ENCODE results near the gene DLGAP1.

DLGAP1 gene

DNA sequence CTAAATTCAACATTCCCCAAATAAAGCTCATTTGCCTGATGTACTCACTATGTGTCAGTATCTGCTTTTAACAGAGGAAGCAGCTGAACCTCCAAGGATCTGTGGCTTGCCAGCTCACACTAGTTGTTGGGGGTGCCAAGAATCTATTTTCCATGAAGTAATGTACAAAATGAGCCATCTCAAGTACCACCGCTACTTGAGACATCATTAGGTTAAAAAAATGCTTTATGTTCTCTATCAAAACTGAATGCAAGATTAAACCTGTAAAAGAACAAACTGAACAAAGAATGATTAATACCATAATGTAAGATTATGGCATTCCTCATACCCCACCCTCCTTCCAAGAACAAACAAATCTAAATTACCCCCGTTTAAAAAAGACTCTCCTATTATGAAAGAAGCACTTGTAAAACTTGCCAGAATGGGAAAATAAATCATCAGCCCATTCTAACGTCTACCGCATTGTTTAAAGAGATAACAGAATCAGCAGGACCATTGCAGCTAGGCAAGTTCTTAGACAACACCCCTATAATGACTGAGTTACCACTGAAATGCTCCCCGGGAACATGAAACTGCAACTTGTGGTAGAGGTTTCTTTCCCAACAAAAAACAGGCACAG lies 471.6 kb downstream of the DLGAP1 start:
- no peak for DNase-seq

DNA sequence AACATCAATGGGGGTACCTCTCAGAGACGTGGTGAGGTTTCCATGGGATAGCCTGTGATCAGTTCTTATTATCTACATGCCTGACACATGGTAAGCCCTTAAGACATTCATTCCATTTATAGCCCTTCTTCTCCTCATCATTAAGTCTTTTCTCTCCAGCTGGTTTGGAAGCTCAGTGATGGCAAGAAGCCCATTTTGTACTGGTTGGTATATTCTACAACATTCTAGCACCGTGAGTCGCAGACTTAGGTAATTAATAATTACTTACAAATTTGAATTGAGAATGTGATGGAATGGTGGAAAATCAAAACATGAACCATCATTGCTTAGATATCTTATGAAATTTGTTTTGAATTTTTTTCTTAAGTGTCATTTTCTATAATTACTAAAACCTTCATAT lies 472.6 kb downstream of the DLGAP1 start:
- no peak for DNase-seq

DNA sequence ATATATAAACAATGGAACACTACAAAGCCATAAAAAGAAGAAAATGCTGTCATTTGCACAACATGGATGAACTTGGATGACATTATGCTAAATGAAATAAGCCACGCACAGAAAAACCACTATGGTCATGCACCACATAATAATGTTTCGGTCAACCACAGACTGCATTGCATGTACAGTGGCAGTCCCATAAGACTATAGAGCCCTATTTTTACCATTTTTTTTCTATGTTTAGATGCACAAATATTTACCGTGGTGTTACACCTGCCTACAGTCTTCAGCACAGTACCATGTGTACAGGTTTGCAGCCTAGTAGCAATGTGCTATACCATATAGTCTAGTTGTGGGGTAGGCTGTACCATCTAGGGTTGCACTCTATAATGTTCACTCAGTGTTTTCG lies 476.1 kb downstream of the DLGAP1 start:
- DNase-seq = no peak

DNA sequence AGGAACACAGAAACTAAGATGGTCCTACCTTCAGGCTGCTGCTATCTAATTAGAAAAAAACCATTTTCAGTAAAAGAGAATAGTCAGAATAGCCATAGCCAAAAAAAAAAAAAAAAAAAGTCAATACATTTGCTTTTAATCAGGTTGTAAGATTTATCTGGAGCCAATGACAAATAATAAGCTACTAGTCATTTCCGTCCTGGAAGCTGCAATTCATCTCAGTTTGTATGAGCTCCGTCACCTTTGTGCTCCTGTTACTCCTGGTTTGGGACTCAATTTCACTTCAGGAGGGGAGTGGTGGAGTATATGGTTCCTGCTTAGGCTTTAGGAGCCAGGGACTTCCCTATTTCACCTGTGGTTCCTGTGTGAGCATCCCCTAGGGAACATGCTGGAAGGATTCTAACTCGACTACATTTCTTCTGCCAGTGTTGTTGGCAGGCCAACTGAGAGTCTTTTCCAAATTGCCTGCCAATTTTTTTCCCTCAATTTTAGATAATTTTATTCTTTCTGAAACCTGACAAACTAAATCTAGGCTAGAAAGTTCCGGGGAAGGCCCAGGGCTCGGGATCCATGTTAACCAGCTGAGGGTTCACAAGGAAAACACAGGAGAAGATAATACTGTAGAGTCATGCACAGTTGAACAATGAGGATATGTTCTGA lies 481.8 kb downstream of the DLGAP1 start:
- no peak for DNase-seq

DNA sequence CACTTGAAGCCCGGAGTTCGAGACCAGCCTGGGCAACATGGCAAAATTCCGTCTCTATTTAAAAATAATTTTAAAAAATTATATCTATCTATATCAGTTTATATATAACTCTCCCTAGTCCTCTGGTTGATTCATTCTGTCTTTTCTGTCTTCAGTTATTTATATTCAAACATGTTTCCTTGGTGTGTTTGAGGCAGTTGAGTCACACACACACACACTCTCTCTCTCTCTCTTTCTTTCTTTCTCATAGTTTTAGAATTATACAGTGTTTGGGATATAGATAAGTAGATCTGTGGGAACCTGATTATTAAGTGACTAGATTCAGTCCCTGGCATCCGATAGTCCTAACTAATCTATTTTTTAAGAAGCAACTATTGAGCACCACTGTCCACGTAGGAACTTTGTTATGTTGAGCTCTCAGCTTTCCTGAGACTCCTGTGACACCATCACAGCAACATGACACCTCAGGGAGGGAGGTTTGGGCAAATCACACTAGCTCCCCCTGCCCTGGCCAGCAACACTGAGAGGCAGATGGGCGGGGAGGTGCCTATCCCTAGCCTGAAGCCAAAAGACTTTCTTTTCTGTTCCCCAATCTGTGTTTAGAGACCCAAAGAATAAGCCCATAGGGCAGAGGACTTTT lies 482.7 kb downstream of the DLGAP1 start:
- peak; percentile 18 for DNase-seq

DNA sequence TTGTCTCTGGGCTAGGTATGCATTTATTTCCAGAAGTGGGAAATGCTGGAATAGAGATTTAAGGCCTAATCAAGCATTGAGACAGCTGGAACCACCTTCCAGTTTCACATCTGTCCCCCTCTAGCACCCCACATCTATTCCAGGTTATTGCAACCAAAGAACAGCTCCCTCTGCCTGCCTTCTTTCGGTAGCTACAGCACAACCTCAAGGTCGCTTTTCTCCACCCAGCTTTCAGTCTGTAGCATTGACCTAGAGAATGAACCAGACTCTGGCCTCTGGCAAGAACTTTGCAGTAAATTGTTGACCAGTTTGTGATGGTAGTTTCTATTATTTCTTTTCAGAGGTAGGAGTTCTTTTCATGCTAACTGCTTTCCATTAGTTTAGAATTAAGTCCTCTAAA lies 484.2 kb downstream of the DLGAP1 start:
- DNase-seq = no peak

DNA sequence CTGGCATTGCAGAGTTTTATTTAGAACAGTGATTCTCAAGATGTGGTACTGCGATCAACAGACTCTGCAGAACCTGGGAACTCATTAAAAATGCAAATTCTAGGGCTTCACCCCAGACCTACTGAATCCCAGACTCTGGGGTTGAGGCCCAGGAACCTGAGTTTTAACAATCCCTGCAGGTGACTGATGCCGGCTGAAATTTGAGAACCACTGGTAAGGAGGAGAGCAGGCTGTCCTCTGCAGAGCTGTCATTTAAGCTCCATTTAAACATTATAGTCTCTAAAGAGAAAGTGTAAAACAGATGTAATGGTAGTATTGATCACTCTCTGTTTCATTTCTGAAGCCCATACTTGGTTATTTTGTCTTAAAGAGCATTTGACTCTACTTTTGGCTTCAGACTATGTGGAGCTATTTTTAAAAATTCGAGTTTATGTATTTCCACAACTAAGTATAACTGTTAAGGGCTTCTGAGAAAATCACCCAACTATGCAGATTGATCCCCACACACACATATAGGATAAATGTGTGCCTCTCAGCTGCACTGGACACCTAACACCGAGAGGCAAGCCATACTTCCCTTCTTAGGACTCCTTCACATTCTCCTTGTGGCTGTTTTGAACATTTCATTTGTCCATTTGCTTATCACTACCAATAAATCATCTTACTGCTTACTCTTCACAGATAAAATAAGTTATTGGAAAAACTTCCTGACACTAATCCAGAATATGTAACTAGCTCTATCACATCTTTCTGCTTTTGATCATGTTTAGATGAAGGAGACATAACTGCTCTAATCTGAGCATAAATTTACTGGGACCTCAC lies 487.5 kb downstream of the DLGAP1 start:
- no peak for DNase-seq

DNA sequence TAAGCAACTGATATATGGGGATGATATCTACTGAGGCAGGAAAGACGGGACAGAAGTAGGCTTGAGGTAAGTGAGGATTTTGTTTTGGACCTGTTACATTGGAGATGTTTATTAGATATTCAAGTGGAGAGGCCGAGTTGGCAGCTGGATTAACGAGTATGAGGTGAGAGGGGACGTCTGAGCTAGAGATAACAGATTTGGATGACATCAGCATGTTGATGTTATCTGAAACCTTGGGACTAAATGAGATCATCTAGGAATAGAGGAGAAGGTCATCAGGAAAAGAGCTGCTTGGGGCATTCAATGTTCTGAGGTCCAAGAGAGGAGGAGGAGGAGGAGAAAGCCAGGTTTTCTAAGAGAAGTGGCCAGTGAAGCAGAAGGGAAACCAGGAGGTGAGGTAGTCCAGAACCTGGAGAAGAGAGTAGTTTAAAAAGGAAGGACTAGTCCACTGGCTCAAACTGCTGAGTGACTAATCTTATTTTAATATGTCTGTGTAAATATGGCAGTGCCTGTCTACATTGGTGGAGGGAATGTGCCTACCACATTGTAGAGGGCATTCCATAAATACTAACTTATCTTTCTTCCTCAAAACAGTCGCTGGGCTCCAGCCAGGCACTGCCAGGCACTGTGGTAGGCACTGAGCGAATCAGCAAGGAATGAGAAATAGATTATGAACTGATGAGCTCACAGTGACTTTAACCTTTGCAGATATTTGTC lies 488.3 kb downstream of the DLGAP1 start:
- no peak for DNase-seq

DNA sequence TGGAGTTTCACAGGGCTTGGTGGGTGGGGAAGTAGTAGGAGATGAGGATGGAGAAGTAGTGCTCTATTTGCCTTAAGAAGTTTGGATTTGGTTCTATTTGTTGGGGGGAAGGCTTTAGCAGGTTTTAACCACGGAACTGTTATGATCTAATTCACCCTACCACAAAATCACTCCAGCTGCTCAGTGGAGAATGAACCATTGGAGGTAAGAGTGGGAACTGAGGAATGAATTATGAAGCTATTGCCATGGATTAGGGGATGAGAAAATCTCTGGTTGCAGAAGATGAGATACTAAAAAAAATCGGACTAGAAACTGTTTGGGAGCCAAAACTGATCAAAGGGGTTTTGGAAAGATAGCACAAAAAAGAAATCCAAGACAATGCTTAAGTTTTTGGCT lies 488.9 kb downstream of the DLGAP1 start:
- DNase-seq = no peak

DNA sequence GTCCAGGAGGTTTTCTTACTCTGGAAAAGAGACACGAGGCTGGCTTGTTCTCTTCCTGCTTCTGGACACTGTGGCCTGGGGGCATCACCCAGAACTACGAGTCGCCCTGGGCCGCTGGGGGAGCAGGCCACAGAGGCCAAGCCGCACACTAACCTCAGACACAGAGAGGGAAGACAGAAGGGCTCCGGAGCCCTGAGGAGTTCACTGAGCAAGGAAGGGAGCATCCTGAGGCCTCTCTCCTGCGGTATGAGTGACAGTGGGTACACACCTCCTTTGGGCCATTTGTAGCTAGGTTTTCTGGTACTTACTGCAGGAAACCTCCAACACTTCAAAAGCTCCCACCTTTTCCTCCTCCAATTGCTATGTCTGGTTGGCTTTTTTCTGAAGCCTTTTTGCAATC lies 494.1 kb downstream of the DLGAP1 start:
- DNase-seq = no peak

DNA sequence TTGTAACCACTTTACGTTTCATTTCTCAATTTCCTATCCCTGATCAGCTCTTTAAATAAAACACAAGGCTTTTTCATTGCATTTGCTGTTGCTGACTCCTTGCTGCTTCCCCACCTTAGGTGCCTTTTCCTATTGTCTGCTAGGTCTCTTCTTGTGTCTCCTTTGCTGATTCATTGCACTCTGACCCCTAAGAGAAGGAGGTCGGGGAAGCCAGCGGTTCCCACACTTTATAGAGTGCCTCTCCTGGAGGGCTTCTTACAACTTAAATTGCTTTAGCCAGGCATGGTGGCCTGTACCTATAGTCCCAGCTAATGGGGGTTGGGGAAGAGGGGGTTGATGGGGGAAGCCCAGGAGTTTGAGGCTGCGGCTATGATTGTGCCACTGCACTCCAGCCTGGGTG lies 495.0 kb downstream of the DLGAP1 start:
- DNase-seq = no peak

DNA sequence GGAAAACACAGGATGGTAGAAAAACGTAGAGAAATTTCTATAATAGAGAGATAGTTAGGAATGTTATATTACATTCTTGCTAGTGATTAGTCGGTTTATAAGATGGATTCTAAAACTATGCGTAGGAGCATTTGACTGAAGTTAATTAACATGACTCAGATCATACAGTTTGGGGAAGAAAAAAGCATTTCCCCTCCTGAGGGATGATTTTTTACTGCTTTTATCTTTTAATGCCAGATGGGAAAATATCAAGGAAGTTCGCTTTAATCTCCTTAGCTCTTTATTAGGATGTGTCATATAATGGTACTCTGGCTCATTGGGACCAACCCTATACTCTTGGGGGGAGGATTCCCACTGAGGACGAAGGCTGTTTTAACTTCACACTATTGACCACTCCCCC lies 503.1 kb downstream of the DLGAP1 start:
- DNase-seq = no peak

DNA sequence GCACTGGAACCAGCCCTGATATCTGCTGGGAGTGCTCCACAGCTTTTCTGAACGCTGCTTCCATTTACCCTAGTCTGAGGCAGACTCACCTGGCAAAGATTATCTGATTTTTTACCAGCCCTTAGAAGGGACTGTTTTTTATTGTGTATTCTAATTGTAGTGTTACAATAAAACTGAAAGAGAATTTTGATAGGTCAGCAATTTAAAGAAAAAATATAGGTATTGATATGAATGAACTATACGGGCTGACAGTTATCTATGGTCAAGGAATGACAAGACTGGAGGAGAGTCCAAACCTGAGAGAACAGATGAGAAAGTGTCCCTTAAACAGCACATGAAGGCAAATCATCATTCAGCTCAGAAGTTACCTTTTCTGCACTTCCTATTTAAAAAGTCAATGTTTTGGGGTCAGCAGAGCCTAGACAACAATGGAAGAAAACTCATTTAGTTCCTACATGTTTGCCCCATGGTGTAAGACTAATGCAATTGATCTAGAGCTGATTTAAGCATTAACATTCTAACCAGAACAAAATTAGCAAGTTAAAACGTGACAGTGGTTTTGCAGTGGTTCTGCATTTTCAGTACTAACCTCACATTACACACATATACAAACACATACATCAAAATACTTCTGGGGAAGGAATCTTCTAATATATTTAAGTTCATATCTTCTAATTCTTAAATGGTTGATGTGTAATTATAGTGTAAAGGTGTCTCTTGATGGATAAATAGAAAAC lies 504.3 kb downstream of the DLGAP1 start:
- DNase-seq = no peak

DNA sequence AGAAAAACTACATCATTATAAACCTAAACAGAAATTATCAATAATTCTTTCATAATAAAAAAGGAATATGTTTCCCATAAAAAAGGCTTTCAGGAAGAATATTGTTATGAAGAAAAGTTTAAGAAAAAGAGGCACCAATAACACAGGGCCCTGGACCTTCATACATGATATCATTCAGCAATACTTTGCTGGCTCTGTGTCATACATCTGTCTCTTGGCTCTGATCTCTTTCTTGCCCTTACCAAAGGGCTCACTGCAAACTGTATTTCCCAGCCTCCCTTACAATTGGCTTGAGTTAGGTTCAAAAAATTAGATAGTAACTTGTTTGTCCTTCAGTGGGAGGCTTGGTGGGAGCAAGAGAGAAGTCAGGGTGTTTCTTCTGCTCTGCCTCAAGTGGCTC lies 506.1 kb downstream of the DLGAP1 start:
- DNase-seq = no peak

DNA sequence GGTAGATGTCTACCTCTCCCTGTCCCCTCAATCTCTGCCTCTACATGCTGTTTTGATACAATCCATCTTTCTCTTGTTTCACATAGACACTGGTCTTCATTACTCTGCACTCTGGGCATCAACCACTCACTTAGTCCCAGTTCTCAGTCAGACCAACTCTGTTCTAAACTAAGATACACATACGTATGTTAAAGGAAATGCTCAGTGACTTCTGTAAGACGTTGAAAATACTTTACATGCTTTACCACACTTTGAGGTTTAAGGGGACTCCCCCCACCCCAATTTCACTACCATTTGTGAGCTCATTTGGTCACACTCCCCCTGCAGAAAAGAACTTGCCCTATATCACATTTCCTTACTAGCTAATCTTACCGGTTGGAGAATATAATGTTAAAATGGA lies 507.7 kb downstream of the DLGAP1 start:
- no peak for DNase-seq

DNA sequence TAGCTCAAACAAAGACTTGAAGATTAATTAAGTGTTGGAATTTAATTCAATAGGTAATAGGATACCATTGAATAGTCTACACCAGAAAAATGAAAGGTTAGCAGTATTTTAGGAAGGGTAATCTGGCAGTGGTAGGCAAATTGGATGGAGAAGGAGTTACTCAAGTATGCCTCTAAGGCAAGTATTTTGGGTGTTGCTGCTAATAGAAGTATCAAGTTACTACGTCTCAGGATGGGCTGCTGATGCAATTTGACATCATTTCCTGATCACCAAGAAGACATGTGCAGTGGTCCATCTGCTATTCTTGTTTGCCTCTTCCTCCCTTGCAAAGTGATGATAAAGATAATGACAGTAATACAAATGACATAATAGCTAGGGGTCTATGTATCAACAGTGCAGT lies 519.8 kb downstream of the DLGAP1 start:
- DNase-seq = no peak

DNA sequence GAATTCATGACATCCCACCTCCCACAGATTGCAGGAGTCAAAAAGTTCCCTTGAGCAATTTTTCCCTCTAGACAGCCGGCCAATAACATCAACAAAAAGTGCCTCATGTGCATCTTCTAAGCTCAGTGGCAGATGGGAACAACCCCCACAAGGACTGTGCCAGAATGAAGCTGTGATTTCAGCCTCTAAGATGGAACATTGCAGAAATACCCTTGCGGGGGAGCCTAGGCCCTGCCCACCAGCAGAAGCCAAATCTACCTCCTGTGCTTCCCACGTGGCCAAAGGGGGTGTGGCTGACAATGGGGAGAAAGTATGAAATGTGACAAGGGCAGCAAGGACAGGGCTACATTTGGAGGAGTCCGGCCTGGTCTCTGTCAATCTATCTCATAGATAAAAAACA lies 522.8 kb downstream of the DLGAP1 start:
- DNase-seq = no peak

DNA sequence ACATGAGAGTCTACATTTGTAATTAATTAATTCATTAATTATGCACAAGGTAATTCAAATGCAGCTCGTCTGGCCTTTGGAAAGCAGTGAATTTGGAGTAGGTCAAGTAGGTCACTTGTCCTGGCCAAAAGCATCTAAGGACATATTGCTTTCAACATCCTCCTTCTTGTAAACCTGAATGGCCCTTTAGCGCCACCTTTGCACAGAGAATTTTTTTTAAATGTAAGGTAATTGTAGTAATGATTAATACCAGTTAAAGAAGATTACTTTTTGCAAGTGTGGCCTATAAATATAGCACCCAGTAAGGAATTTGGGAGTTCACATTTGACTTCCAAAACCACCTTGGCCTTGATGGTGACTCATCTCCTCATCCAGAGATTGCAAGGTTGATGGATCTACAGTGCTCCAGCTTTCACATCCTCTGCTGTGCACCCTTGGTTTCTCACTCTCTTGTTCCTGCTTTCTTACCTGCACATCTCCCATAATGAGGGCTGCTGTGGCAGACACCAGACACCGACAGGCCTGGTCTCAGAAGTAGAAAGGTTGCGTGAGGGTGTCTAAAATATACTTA lies 523.5 kb downstream of the DLGAP1 start:
- no peak for DNase-seq

DNA sequence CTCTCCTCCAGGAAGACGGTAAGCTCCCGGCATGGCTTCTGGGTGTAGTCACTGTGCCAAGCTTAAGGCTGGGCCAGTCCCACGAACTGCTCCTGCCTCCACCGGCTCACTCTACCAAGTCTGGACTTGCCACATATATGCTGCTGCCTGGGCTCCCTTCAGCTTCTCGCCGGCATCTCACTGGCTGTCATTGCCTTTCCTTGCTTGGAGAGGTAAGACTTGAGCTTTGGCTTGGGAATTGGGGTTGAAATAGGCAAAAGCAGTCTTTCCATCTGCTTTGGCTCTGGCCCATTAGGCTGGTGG lies 524.1 kb downstream of the DLGAP1 start:
- DNase-seq = no peak

DNA sequence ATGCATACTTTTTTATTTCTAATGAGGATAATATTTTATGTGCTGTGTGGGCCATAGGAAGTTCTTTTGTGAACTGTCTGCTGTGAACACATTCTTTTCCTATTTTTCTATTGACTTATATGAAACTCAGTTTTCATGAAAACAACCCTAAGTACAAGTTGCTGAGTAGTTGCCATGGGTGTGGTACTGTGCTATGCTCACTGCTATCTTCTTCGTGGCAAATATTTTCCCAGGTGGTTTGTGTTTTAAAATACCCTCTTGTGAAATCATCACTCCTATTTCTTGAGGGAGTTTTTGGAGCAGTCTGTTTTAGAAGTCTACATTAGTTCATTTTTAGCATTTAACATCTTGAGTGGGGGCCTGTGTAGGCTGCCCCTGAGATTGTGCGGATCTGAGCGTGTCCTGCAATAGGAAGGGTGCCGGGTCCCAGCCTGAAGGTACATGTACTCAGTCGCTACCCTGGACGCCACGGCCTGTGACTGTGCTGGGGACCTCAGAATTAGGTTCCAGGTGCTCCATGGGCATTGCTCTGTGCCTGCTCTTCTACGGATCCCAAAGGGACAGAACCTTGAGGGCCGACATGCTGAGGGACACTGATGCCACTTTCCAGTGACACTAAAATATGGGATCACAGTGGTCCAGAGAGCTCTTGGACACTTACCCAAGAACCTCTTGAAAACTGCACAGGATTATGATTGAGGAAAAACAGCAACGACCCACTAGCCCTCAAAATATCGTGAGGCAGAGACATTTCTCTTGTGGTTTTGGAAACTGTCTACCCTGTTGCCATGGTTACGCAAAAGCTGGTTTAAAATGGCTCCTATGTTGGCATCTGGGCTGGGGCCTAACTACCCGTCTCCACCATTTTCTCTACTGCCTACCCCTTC lies 524.7 kb downstream of the DLGAP1 start:
- DNase-seq = no peak

DNA sequence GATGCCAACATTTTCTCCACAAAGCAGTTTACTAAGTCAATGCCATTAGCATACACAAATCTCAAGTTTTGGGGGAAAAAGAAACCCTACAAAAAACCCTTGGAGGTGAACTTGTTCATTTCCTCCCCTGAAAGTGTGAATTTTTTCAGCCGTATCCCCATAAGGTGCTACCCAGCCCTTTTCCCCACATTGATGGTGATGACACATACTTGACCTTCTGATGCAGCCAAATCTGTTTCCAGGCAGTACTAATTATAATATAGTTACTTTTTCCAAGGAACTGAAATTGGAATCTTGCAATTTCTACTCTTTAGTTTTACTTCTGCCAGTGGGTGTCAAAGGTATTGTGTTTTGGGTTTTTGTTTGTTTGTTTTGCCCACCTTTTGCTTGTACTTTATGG lies 530.7 kb downstream of the DLGAP1 start:
- no peak for DNase-seq
